Stimulated activated CD4-positive, alpha-beta T cell treated with anti-CD3 and anti-CD28 coated beads, Interleukin-4, amount 100 ng/mL, for 48 hours (primary cell): ENCODE measurements around the gene TMEM209.
"Not testable (repeated sequence)": the region's sequence is repeated elsewhere in the genome, so short reads cannot be mapped to it uniquely, and the experiment has no call there.

ENCODE experiments used
- DNase-seq, 2 donors: peaks; one replicate each; pipeline ENCODE4 v3.0.0-alpha.2; 2020; ENCODE audit warnings: low read depth in 2 of 2

TMEM209 gene

GRCh38 chr7:130162196-130162595, 43.0 kb downstream of the TMEM209 start:
- DNase-seq, result no peak

GRCh38 chr7:130160455-130160854, 44.8 kb downstream of the TMEM209 start:
- DNase-seq, result no peak

GRCh38 chr7:130160023-130160422, 45.2 kb downstream of the TMEM209 start:
- no peak for DNase-seq

GRCh38 chr7:130157700-130158099, 47.5 kb downstream of the TMEM209 start:
- no peak for DNase-seq

- no peak for DNase-seq
Observed at GRCh38 chr7:130156140-130156539, 49.1 kb downstream of the TMEM209 start.

GRCh38 chr7:130154501-130155317, 50.5 kb downstream of the TMEM209 start:
- no peak for DNase-seq

- no peak for DNase-seq
Observed at GRCh38 chr7:130154131-130154500, 51.1 kb downstream of the TMEM209 start.

GRCh38 chr7:130153211-130153908, 51.8 kb downstream of the TMEM209 start:
- no peak for DNase-seq

GRCh38 chr7:130152493-130153210, 52.6 kb downstream of the TMEM209 start:
- DNase-seq, result no peak

- peak; percentile 10 to 25 for DNase-seq
Observed at GRCh38 chr7:130151591-130152492, 53.4 kb downstream of the TMEM209 start.

- no peak for DNase-seq
Observed at GRCh38 chr7:130150587-130150986, 54.6 kb downstream of the TMEM209 start.

- no peak for DNase-seq
Observed at GRCh38 chr7:130149281-130150139, 55.7 kb downstream of the TMEM209 start.

- DNase-seq, result no peak
Observed at GRCh38 chr7:130148561-130148960, 56.6 kb downstream of the TMEM209 start.

- DNase-seq, result no peak
Observed at GRCh38 chr7:130147710-130148325, 57.4 kb downstream of the TMEM209 start.

- no peak for DNase-seq
Observed at GRCh38 chr7:130146693-130147405, 58.4 kb downstream of the TMEM209 start.

GRCh38 chr7:130146142-130146541, 59.1 kb downstream of the TMEM209 start:
- not testable (repeated sequence) for DNase-seq

- DNase-seq, result no peak
Observed at GRCh38 chr7:130145424-130146100, 59.6 kb downstream of the TMEM209 start.

GRCh38 chr7:130144312-130145171, 60.7 kb downstream of the TMEM209 start:
- DNase-seq, result no peak
